ENCODE measurements around the gene IFI44L. TPM values are rescaled to one million over a fixed set of nuclear protein-coding genes. Genes with fewer than 3 reads are reported as not detected.

IFI44L gene
- total RNA-seq: 8.5 and 20.0 TPM in 2 replicates

DNA sequence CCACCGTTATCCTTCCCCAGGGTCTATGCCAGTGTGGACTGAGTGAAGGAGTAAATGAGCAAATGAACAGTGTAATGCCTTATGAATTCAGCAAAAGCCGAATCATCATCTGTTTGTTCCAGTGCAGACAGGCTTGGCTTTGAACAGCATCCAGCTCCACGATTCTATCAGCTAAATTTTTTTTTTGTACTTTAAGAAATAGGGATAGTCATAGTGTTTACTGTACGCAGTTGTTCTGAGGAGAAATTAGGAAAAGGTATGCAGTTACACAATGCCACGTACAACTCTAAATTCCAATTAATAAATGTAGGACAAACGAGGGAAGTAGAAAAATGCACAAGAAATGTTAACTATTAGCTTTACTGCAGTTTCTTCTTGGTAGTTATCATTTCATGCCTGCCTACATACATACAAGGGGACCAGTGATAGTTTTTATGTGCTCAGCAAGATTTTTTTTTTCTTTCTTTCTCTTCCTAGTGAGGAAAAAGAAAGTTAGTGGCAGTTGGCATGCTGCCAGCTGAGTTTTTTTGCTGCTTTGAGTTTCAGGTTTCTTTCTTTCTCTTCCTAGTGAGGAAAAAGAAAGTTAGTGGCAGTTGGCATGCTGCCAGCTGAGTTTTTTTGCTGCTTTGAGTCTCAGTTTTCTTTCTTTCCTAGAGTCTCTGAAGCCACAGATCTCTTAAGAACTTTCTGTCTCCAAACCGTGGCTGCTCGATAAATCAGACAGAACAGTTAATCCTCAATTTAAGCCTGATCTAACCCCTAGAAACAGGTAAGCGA, at the start of gene IFI44L:
IFI44L (plus strand) TSS at position 646 of the 777 bp plus-strand sequence. CDS start 7,468 bp downstream, outside the sequence.

DNA sequence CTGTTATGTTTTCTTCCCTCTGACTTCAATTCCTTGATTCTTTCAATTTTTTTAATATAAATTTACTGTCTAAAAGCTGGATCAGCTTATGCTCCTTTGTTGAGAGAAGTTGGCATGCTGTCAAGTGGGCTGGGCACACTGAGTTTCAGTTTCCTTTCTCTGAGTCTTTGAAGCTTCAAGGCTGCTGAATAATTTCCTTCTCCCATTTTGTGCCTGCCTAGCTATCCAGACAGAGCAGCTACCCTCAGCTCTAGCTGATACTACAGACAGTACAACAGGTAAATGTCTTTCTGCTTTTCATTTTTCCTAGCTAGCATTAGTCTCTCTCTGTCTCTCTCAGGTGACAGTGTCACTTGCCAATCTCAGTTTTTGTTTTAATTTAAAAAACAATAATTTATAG, 29.4 kb downstream of the IFI44L start, which contains the start of gene IFI44:
IFI44 (plus strand) TSS at position 204 of the 400 bp plus-strand sequence. CDS start 365 bp downstream, outside the sequence.

Other genes starting within 250 kb of the IFI44L start
- gene PTGFR, start 129.5 kb upstream of the IFI44L start, total RNA-seq: 117 and 222 TPM in 2 replicates
- gene IFI44, start 29.4 kb downstream of the IFI44L start, total RNA-seq: 24.5 and 44.6 TPM in 2 replicates